GM21723 (cell line): Measurements from ENCODE around the gene HTT.
"Not testable (repeated sequence)": the region's sequence is repeated elsewhere in the genome, so short reads cannot be mapped to it uniquely, and the experiment has no call there.

Experiments
- ATAC-seq: cut with Tn5 transposase; IDR thresholded peaks from one replicate; pipeline ENCODE4 v1.9.1; 2021; ENCODE audit warnings: mild to moderate bottlenecking, moderate library complexity; ENCODE audit not compliant: unreplicated experiment

Gene HTT

GRCh38 chr4:3161044-3161443 lies 86.6 kb downstream of the HTT start:
- ATAC-seq = not testable (repeated sequence)

GRCh38 chr4:3166434-3166833 lies 92.0 kb downstream of the HTT start:
- ATAC-seq = not testable (repeated sequence)

- ATAC-seq = no peak
Observed at GRCh38 chr4:3168029-3168428, 93.5 kb downstream of the HTT start.

GRCh38 chr4:3174371-3175338 lies 100.2 kb downstream of the HTT start:
- no peak for ATAC-seq

GRCh38 chr4:3176367-3177229 lies 102.1 kb downstream of the HTT start:
- ATAC-seq = no peak

GRCh38 chr4:3177426-3177825 lies 102.9 kb downstream of the HTT start:
- no peak for ATAC-seq

GRCh38 chr4:3177905-3178304 lies 103.4 kb downstream of the HTT start:
- ATAC-seq = no peak

- no peak for ATAC-seq
Observed at GRCh38 chr4:3178351-3178750, 103.9 kb downstream of the HTT start.

GRCh38 chr4:3179126-3179706 lies 104.7 kb downstream of the HTT start:
- ATAC-seq = no peak

- no peak for ATAC-seq
Observed at GRCh38 chr4:3183008-3183407, 108.5 kb downstream of the HTT start.

- no peak for ATAC-seq
Observed at GRCh38 chr4:3184725-3185124, 110.2 kb downstream of the HTT start.

GRCh38 chr4:3186609-3187008 lies 112.1 kb downstream of the HTT start:
- no peak for ATAC-seq

- ATAC-seq = no peak
Observed at GRCh38 chr4:3188118-3188517, 113.6 kb downstream of the HTT start.

- no peak for ATAC-seq
Observed at GRCh38 chr4:3189459-3189858, 115.0 kb downstream of the HTT start.

GRCh38 chr4:3190549-3190948 lies 116.1 kb downstream of the HTT start:
- ATAC-seq = no peak

- ATAC-seq = no peak
Observed at GRCh38 chr4:3192188-3192587, 117.7 kb downstream of the HTT start.

GRCh38 chr4:3192827-3193226 lies 118.3 kb downstream of the HTT start:
- no peak for ATAC-seq

- ATAC-seq = no peak
Observed at GRCh38 chr4:3193531-3194203, 119.2 kb downstream of the HTT start.

GRCh38 chr4:3196670-3197359 lies 122.3 kb downstream of the HTT start:
- ATAC-seq = no peak
